Rectal smooth muscle tissue (tissue), 1 donor: ENCODE data around the gene JAML.
"Not testable (repeated sequence)": the region's sequence is repeated elsewhere in the genome, so short reads cannot be mapped to it uniquely, and the experiment has no call there.

ENCODE experiments used
- H3K27ac ChIP-seq: one replicate; pipeline ENCODE4 v1.7.0; 2013; ENCODE audit warnings: low read depth, low read length, inconsistent platforms
- H3K27me3 ChIP-seq: one replicate; pipeline ENCODE4 v1.7.0; 2013; ENCODE audit warnings: low read length; ENCODE audit not compliant: control insufficient read depth, insufficient read depth
- H3K36me3 ChIP-seq: one replicate; pipeline ENCODE4 v1.7.0; 2013; ENCODE audit warnings: low read length; ENCODE audit not compliant: control insufficient read depth, insufficient read depth
- H3K4me1 ChIP-seq: one replicate; pipeline ENCODE4 v1.7.0; 2013; ENCODE audit warnings: low read length; ENCODE audit not compliant: control insufficient read depth, insufficient read depth
- H3K4me3 ChIP-seq: one replicate; pipeline ENCODE4 v1.7.0; 2013; ENCODE audit warnings: low read length
- H3K9ac ChIP-seq: one replicate; pipeline ENCODE4 v1.7.0; 2013; ENCODE audit warnings: low read length

Gene JAML

DNA sequence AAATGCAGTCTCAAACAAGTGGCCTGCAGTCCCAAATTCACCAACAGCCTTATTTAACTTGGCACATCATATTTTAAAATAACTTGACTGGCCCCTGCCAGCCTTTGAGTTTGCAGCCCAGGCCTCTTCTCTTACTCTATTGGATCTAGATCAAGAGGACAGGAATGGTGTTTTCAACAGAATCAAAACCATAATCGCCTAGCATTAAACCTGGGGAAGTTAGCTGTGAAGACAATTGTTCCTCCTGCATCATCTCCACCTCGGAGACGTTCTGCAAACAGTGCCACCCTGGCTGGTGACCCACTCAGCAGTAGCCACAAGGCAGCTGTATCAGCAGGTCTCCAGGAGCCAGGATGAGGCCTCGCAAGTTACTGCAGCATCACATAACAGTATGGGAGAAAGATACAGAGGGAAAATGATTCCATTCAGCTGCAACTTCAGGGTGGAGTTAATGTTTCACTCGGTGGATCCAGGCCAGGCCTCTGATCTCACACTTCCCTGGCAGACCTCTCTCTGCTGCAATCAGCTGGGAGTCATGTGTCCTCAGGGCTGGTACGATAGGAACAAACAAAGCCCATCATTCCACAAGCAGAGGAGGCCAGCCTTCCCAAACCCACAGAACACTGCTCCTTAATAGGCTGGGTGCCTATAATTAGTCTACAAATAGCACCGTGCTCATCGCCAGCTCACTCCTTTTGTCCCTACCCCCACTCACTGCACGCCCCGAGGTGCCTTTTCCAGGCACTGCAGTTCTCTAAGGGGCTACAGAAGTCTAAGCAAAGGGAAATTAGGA lies 29.8 kb downstream of the JAML start:
- Histone ChIP-seq H3K27me3 (no peaks in the 10 kb centered on the region), H3K27ac (peak overlapping the region; percentile 78), H3K9ac (no peak overlapping the region), H3K4me3 (peak overlapping the region; percentile 30), H3K4me1 (peaks cover 23% of the 10 kb centered on the region), H3K36me3 (no peaks in the 10 kb centered on the region)

GRCh38 chr11:118193910-118194566 lies 30.8 kb downstream of the JAML start:
- H3K36me3 ChIP-seq: no peaks in the 10 kb centered on the region
- no peaks in the 10 kb centered on the region for H3K27me3 ChIP-seq
- H3K4me1 ChIP-seq: peaks cover 22% of the 10 kb centered on the region
- no peak overlapping the region for H3K4me3 ChIP-seq
- no peak overlapping the region for H3K27ac ChIP-seq
- no peak overlapping the region for H3K9ac ChIP-seq

GRCh38 chr11:118192817-118193216 lies 32.0 kb downstream of the JAML start:
- H3K4me1 ChIP-seq: peaks cover 15% of the 10 kb centered on the region
- H3K9ac ChIP-seq, H3K36me3 ChIP-seq, H3K27me3 ChIP-seq, H3K4me3 ChIP-seq, H3K27ac ChIP-seq: not testable (repeated sequence)

DNA sequence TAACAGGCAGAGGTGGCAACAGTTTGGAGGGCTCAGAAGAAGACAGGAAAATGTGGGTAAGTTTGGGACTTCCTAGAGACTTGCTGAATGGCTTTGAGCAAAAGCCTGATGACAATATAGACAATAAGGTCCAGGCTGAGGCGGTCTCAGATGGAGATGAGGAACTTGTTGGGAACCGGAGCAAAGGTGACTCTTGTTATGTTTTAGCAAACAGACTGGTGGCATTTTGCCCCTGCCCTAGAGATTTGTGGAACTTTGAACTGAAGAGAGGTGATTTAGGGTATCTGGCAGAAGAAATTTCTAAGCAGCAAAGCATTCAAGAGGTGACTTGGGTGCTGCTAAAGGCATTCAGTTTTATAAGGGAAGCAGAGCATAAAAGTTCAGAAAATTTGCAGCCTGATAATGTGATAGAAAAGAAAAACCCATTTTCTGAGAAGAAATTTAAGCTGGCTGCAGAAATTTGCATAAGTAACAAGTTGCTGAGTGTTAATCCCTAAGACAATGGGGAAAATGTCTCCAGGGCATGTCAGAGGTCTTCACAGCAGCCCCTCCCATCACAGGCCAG lies 33.8 kb downstream of the JAML start:
- H3K36me3 ChIP-seq: not testable (repeated sequence)

DNA sequence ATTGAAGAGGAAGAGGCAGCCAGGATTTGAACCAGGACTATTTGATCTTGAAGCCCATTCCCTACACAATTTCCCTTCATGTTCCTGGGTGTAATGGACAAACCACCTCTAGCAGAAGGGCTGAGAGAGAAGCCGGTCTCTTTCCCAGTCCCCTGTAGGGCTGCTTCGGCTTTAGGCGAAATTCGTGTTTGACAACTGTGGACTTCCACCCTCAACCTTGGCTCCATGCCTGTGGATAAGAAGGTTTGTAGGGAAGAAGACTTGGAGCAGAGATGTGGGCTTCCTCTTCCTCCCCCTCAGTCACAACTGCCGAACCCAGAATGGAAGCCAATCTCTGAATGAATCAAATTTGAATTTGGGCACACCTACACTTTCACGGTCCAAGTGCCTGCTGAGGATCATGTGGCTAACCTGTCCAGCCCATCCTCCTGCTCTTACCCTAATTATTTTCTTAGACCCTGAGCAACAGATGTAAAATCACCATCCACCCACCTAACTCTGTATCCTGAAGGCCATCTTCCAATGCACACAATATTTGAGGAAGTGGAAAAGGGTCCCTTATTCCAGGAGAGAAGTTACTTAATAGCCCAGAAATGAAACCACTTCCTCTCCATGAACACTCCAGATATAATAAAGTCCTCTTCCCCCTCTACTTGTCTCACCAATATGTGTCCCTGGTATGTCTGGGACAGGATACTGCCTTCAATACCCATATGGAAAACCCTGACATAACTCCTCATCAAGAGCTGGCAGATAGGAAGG lies 38.3 kb downstream of the JAML start:
- no peak overlapping the region for H3K4me3 ChIP-seq
- no peak overlapping the region for H3K9ac ChIP-seq
- H3K27ac ChIP-seq: no peak overlapping the region
- no peaks in the 10 kb centered on the region for H3K36me3 ChIP-seq
- H3K4me1 ChIP-seq: no peaks in the 10 kb centered on the region
- H3K27me3 ChIP-seq: no peaks in the 10 kb centered on the region

More for the DNA sequence above, 33.8 kb downstream of the JAML start:
- peaks cover 15% of the 10 kb centered on the region for H3K4me1 ChIP-seq
- not testable (repeated sequence) for H3K27ac ChIP-seq, H3K4me3 ChIP-seq, H3K9ac ChIP-seq, H3K27me3 ChIP-seq

GRCh38 chr11:118184784-118185579 lies 39.8 kb downstream of the JAML start:
- no peak overlapping the region for H3K4me3 ChIP-seq
- H3K27ac ChIP-seq: no peak overlapping the region
- H3K36me3 ChIP-seq: no peaks in the 10 kb centered on the region
- H3K4me1 ChIP-seq: peaks cover 10% of the 10 kb centered on the region
- H3K9ac ChIP-seq: no peak overlapping the region
- no peaks in the 10 kb centered on the region for H3K27me3 ChIP-seq

- H3K9ac ChIP-seq, H3K27me3 ChIP-seq, H3K36me3 ChIP-seq, H3K4me1 ChIP-seq, H3K4me3 ChIP-seq, H3K27ac ChIP-seq: not testable (repeated sequence)
Measured at GRCh38 chr11:118183691-118184090, 41.1 kb downstream of the JAML start.

GRCh38 chr11:118180300-118180703 lies 44.5 kb downstream of the JAML start:
- Histone ChIP-seq H3K4me1 (peaks cover 13% of the 10 kb centered on the region), H3K4me3 (peak overlapping the region; percentile 55), H3K9ac (no peak overlapping the region), H3K27ac (peak overlapping the region; percentile 24), H3K27me3 (peaks cover 1% of the 10 kb centered on the region), H3K36me3 (no peaks in the 10 kb centered on the region)

DNA sequence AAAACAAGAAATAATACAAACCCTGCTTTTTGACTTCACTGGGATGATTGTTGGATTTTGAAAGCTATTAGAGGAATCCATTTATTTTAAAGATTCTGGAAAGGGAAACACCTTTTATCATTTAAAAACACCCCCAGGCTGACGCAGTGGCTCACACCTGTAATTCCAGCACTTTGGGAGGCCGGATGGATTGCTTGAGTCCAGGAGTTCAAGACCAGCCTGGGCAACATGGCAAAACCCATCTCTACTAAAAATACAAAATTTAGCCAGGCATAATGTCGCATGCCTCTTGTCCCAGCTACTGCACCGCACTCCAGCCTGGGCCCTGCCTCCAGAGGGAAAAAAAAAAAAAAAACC lies 48.1 kb downstream of the JAML start:
- no peak overlapping the region for H3K27ac ChIP-seq
- no peak overlapping the region for H3K9ac ChIP-seq
- H3K36me3 ChIP-seq: no peaks in the 10 kb centered on the region
- peaks cover 1% of the 10 kb centered on the region for H3K27me3 ChIP-seq
- H3K4me1 ChIP-seq: peaks cover 13% of the 10 kb centered on the region
- no peak overlapping the region for H3K4me3 ChIP-seq

DNA sequence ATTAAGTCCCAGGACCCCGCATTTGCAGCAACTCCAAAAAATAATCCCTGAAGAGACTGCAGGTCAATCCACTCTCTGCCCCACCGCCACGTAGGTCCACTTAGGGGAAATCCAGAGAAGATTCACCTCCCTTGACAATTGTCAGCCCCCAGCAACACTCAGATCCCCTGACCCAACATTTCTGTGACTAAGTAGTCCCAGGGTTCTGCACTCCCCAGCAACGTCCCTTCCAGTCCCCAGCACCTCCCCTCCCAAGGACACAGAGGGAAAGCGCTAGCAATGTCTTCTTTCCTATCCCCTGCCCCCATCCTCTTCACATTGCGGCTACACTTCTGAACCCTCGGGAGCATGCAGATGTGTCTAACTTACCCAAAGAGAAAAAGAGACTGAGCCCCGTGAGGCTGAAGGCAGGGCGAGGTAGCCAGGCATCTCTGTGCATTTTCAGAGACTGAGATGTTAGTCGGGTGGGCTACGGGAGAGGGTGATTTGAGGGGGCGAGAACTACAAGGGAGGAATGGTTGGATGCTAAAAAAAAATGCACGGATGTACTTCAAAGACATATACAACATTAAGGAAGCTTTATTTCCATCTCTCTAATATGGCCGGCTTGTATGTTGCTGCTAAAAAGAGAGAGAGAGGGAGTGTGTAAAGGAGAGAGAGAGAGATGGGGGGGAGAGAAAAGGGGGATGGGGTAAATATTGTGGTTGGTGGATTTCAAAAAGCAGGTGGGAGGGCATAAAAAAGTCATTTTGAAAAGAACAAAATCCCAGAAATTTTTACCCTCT lies 48.6 kb downstream of the JAML start, which contains the start of gene SCN2B:
Gene SCN2B, minus strand, starts transcription at position 647 of the 785 bp plus-strand sequence. Its CDS starts 208 bp downstream, at position 439.
- Histone ChIP-seq H3K4me3 (peak within 1 kb of the TSS; percentile 65), H3K27me3 (peaks cover 1% of the 10 kb centered on the region), H3K36me3 (no peaks in the 10 kb centered on the region), H3K4me1 (peaks cover 13% of the 10 kb centered on the region), H3K9ac (no peak within 1 kb of the TSS), H3K27ac (peak within 1 kb of the TSS; percentile 43)
